Loucy (cell line): ENCODE results near the gene GLOD4.

Source experiments
- H2AFZ ChIP-seq: fragments of 200-600 bp; sonication (generic); 2 replicates; pipeline ENCODE4 v1.6.0; 2016; ENCODE audit warnings: antibody characterized with exemption, mild to moderate bottlenecking, low read length, moderate library complexity
- H3F3A ChIP-seq: fragments of 200-600 bp; 2 replicates; pipeline ENCODE4 v1.6.0; 2016; ENCODE audit warnings: antibody characterized with exemption, low read depth, mild to moderate bottlenecking
- H3K27me3 ChIP-seq: fragments of 200-600 bp; sonication (generic); 2 replicates; pipeline ENCODE4 v1.6.1; 2014; ENCODE audit warnings: low read length, mild to moderate bottlenecking; ENCODE audit not compliant: insufficient read depth, poor library complexity, severe bottlenecking
- H3K36me3 ChIP-seq: fragments of 200-600 bp; sonication (generic); 2 replicates; pipeline ENCODE4 v1.6.1; 2016; ENCODE audit warnings: low read length; ENCODE audit not compliant: insufficient read depth
- H3K4me1 ChIP-seq: fragments of 200-600 bp; sonication (generic); 2 replicates; pipeline ENCODE4 v1.5.1; 2014; ENCODE audit warnings: low read length, mild to moderate bottlenecking; ENCODE audit not compliant: insufficient read depth, poor library complexity, severe bottlenecking
- H3K4me2 ChIP-seq: fragments of 200-600 bp; sonication (generic); 2 replicates; pipeline ENCODE4 v1.6.0; 2014; ENCODE audit warnings: antibody characterized with exemption, low read length, low read depth, mild to moderate bottlenecking; ENCODE audit not compliant: poor library complexity, severe bottlenecking
- H3K4me3 ChIP-seq: fragments of 200-600 bp; sonication (generic); 2 replicates; pipeline ENCODE4 v1.5.1; 2014; ENCODE audit warnings: low read length, mild to moderate bottlenecking, mixed read lengths; ENCODE audit not compliant: poor library complexity, severe bottlenecking
- H3K79me2 ChIP-seq: fragments of 200-600 bp; sonication (generic); 2 replicates; pipeline ENCODE4 v1.6.1; 2014; ENCODE audit warnings: low read length; ENCODE audit not compliant: insufficient read depth
- H3K9ac ChIP-seq: fragments of 200-600 bp; sonication (generic); 2 replicates; pipeline ENCODE4 v1.6.0; 2014; ENCODE audit warnings: mild to moderate bottlenecking, low read depth, low read length, moderate library complexity; ENCODE audit not compliant: poor library complexity, severe bottlenecking
- H3K9me2 ChIP-seq: fragments of 200-600 bp; sonication (generic); replicated peaks from 2 replicates; pipeline ENCODE4 v1.6.1; 2016; ENCODE audit warnings: low read depth, low read length, mixed read lengths
- H3K9me3 ChIP-seq: fragments of 200-600 bp; sonication (generic); 2 replicates; pipeline ENCODE4 v1.6.1; 2014; ENCODE audit warnings: mild to moderate bottlenecking, antibody characterized with exemption, low read length, low read depth; ENCODE audit not compliant: insufficient read depth
- H4K20me1 ChIP-seq: fragments of 200-600 bp; sonication (generic); 2 replicates; pipeline ENCODE4 v1.6.0; 2014; ENCODE audit warnings: antibody characterized with exemption, low read length, mild to moderate bottlenecking; ENCODE audit not compliant: insufficient read depth, poor library complexity, severe bottlenecking
- EZH2phosphoT487 ChIP-seq: fragments of 200-600 bp; IDR thresholded peaks from 2 replicates; pipeline ENCODE4 v1.6.1; 2018; ENCODE audit warnings: antibody characterized with exemption, mild to moderate bottlenecking, moderate library complexity, borderline replicate concordance
- TF ChIP-seq, protein P1 (sequence below): fragments of 200-600 bp; sonication (generic); conservative IDR thresholded peaks from 2 replicates; pipeline ENCODE4 v1.5.1; 2014; ENCODE audit warnings: mild to moderate bottlenecking, antibody characterized with exemption, low read length

Gene GLOD4

GRCh38 chr17:804541-805435 is 22.7 kb upstream of the GLOD4 start:
- H3K4me1 ChIP-seq: no peaks in the 10 kb centered on the region
- H3K79me2 ChIP-seq: no peaks in the 10 kb centered on the region
- H4K20me1 ChIP-seq: no peaks in the 10 kb centered on the region
- TF ChIP-seq, protein P1, sequence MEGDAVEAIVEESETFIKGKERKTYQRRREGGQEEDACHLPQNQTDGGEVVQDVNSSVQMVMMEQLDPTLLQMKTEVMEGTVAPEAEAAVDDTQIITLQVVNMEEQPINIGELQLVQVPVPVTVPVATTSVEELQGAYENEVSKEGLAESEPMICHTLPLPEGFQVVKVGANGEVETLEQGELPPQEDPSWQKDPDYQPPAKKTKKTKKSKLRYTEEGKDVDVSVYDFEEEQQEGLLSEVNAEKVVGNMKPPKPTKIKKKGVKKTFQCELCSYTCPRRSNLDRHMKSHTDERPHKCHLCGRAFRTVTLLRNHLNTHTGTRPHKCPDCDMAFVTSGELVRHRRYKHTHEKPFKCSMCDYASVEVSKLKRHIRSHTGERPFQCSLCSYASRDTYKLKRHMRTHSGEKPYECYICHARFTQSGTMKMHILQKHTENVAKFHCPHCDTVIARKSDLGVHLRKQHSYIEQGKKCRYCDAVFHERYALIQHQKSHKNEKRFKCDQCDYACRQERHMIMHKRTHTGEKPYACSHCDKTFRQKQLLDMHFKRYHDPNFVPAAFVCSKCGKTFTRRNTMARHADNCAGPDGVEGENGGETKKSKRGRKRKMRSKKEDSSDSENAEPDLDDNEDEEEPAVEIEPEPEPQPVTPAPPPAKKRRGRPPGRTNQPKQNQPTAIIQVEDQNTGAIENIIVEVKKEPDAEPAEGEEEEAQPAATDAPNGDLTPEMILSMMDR: no peak
- no peak for TF ChIP-seq EZH2phosphoT487
- no peak overlapping the region for H3K4me2 ChIP-seq
- H2AFZ ChIP-seq: no peak overlapping the region
- H3K9me3 ChIP-seq: no peaks in the 10 kb centered on the region; the same call in 1 of the 2 replicates
- no peaks in the 10 kb centered on the region for H3K36me3 ChIP-seq
- no peak overlapping the region for H3K4me3 ChIP-seq
- H3F3A ChIP-seq: no peaks in the 10 kb centered on the region
- H3K9me2 ChIP-seq: no peaks in the 10 kb centered on the region
- H3K9ac ChIP-seq: no peak overlapping the region
- no peaks in the 10 kb centered on the region for H3K27me3 ChIP-seq

DNA sequence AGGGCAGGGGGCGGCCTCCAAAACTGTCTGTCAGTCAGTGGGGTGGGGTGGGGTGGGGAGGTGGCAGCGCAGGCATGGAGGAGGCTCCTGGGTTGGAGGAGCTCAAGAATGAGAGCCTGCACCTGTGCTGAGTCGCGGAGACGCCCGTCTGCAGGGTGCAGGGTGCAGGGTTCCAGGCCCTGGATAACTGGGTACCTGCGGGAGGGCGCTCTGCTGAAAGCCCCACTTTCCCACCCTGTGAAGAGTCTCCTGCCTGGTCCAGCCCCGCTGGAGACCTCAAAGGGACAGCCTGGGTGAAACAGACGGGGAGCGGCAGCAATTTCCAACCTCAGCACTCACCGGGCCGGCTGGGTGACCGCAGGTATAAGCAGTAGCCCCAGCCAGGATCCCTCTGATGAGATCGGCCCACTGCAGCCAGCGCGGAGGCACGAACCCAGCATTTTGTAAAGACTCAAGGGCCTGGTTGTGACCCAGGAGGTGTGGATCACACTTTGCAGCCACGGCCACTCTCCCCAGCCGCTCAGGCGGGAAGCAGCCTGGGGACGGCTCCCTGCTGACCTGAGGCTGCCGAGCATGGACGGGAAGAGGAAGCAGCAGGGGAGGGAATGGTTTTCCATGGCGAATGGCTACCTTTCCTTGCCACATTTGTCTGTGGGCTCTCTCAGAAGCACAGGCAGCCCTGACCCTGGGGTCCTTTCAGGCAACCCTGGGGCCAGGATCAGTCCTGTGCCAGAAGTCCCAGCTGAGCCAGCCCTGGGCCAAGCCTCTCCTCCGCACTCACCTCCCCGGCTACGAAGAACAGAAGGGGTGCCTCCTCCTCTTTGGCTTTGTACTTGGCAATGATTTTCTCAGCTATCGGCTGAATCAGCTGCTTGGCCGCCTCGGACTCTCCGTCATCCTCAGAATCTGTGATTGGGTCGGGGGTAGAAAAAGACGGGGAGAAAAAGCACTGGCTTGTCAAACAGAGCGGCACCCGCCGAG is 21.1 kb upstream of the GLOD4 start:
- no peaks in the 10 kb centered on the region for H3K4me1 ChIP-seq
- H3K9me2 ChIP-seq: no peaks in the 10 kb centered on the region
- no peaks in the 10 kb centered on the region for H3K36me3 ChIP-seq
- H3K27me3 ChIP-seq: no peaks in the 10 kb centered on the region
- no peak overlapping the region for H3K4me3 ChIP-seq
- no peak overlapping the region for H3K4me2 ChIP-seq
- no peaks in the 10 kb centered on the region; the same call in 1 of the 2 replicates for H3K9me3 ChIP-seq
- TF ChIP-seq, protein P1: no peak
- no peak for TF ChIP-seq EZH2phosphoT487
- no peaks in the 10 kb centered on the region for H4K20me1 ChIP-seq
- no peak overlapping the region for H2AFZ ChIP-seq
- no peak overlapping the region for H3K9ac ChIP-seq
- H3F3A ChIP-seq: no peaks in the 10 kb centered on the region
- no peaks in the 10 kb centered on the region for H3K79me2 ChIP-seq

- no peaks in the 10 kb centered on the region for H3K36me3 ChIP-seq
- H3K27me3 ChIP-seq: no peaks in the 10 kb centered on the region
- no peak overlapping the region for H3K4me2 ChIP-seq
These were observed 20.4 kb upstream of the GLOD4 start for GRCh38 chr17:802481-802880.

More at GRCh38 chr17:802481-802880, 20.4 kb upstream of the GLOD4 start:
- H3K9me2 ChIP-seq: no peaks in the 10 kb centered on the region
- H3K4me3 ChIP-seq: no peak overlapping the region
- no peak overlapping the region for H3K9ac ChIP-seq
- H3F3A ChIP-seq: no peaks in the 10 kb centered on the region
- no peak overlapping the region for H2AFZ ChIP-seq
- no peaks in the 10 kb centered on the region; the same call in 1 of the 2 replicates for H3K9me3 ChIP-seq
- H3K79me2 ChIP-seq: no peaks in the 10 kb centered on the region
- TF ChIP-seq EZH2phosphoT487: no peak
- TF ChIP-seq, protein P1: no peak
- H4K20me1 ChIP-seq: no peaks in the 10 kb centered on the region
- H3K4me1 ChIP-seq: no peaks in the 10 kb centered on the region
